ENCODE results near the gene SEMA3A. TPM values are rescaled to one million over a fixed set of nuclear protein-coding genes. Genes with fewer than 3 reads are reported as not detected.

SEMA3A gene
- total RNA-seq, 4 donors from 2014 or later, result 3.1 to 88.9 (median 6.5) TPM

- H3K4me1 ChIP-seq, result no peaks in the 10 kb centered on the region
- H3K36me3 ChIP-seq, result peaks cover 0 to 2% of the 10 kb centered on the region in 2 donors
- no peaks in the 10 kb centered on the region for H3K27me3 ChIP-seq
- H3K4me3 ChIP-seq, result no peak overlapping the region
- H3K27ac ChIP-seq, result no peak overlapping the region
- H3K9me3 ChIP-seq, result no peaks in the 10 kb centered on the region
- intact Hi-C loops (cut with DNase I; ENCODE audit: low total_unique reads), result no loop called here
- TF ChIP-seq POLR2A (IDR thresholded peaks at IDR 0.05) (no peak), CTCF (IDR thresholded peaks at IDR 0.05) (no peak)
- DNase-seq, result no peak
Observed at GRCh38 chr7:84040355-84040754, 154.2 kb downstream of the SEMA3A start.

- H3K9me3 ChIP-seq, result no peaks in the 10 kb centered on the region
- no peaks in the 10 kb centered on the region for H3K27me3 ChIP-seq
- no peak for DNase-seq
- intact Hi-C loops (cut with DNase I; ENCODE audit: low total_unique reads), result no loop called here
- TF ChIP-seq CTCF (IDR thresholded peaks at IDR 0.05), result no peak
- TF ChIP-seq POLR2A (IDR thresholded peaks at IDR 0.05), result no peak
- H3K4me1 ChIP-seq, result no peaks in the 10 kb centered on the region
- H3K27ac ChIP-seq, result no peak overlapping the region
- H3K36me3 ChIP-seq, result no peaks in the 10 kb centered on the region
- H3K4me3 ChIP-seq, result no peak overlapping the region
Observed at GRCh38 chr7:84039432-84039831, 155.2 kb downstream of the SEMA3A start.

GRCh38 chr7:84027678-84028077, 166.9 kb downstream of the SEMA3A start:
- intact Hi-C loops (cut with DNase I; ENCODE audit: low total_unique reads), result no loop called here
- H3K27ac ChIP-seq, result no peak overlapping the region

GRCh38 chr7:84025332-84025927, 169.2 kb downstream of the SEMA3A start:
- TF ChIP-seq CTCF (IDR thresholded peaks at IDR 0.05), result no peak
- TF ChIP-seq POLR2A (IDR thresholded peaks at IDR 0.05), result no peak
- Histone ChIP-seq H3K27ac (no peak overlapping the region), H3K4me3 (no peak overlapping the region), H3K9me3 (no peaks in the 10 kb centered on the region), H3K36me3 (no peaks in the 10 kb centered on the region), H3K4me1 (no peaks in the 10 kb centered on the region), H3K27me3 (no peaks in the 10 kb centered on the region)
- intact Hi-C loops (cut with DNase I; ENCODE audit: low total_unique reads), result no loop called here
- DNase-seq, result no peak

More at GRCh38 chr7:84027678-84028077, 166.9 kb downstream of the SEMA3A start:
- no peak for DNase-seq
- TF ChIP-seq POLR2A (IDR thresholded peaks at IDR 0.05) (no peak), CTCF (IDR thresholded peaks at IDR 0.05) (no peak)
- Histone ChIP-seq H3K36me3 (no peaks in the 10 kb centered on the region), H3K4me1 (no peaks in the 10 kb centered on the region), H3K9me3 (no peaks in the 10 kb centered on the region), H3K27me3 (no peaks in the 10 kb centered on the region), H3K4me3 (no peak overlapping the region)

GRCh38 chr7:84022684-84023308, 171.8 kb downstream of the SEMA3A start:
- no peaks in the 10 kb centered on the region for H3K27me3 ChIP-seq
- intact Hi-C loops (cut with DNase I; ENCODE audit: low total_unique reads), result no loop called here
- H3K9me3 ChIP-seq, result no peaks in the 10 kb centered on the region

More at GRCh38 chr7:84022684-84023308, 171.8 kb downstream of the SEMA3A start:
- DNase-seq, result no peak
- Histone ChIP-seq H3K36me3 (no peaks in the 10 kb centered on the region), H3K27ac (no peak overlapping the region), H3K4me3 (no peak overlapping the region), H3K4me1 (no peaks in the 10 kb centered on the region)
- TF ChIP-seq POLR2A (IDR thresholded peaks at IDR 0.05) (no peak), CTCF (IDR thresholded peaks at IDR 0.05) (no peak)
